HepG2 (cell line): ENCODE measurements around the gene SMPX. TPM values are rescaled to one million over a fixed set of nuclear protein-coding genes. Genes with fewer than 3 reads are reported as not detected.

Experiments
- ATAC-seq: fragments of 200-7000 bp; cut with Tn5 transposase; 3 replicates; pipeline ENCODE4 v1.9.1; 2020; ENCODE audit warnings: mild to moderate bottlenecking, moderate library complexity
- BruUV-seq: library from RNA; stranded (reverse); fragments of 400-500 nt; replicated peaks from 2 replicates; lab custom pipeline; 2021; lab: Mats Ljungman, UMichigan
- CTCF ChIA-PET: fragments of 300-600 bp; formaldehyde crosslinking; extraction: SDS; loops from one replicate; lab custom pipeline; 2021; ENCODE audit warnings: low total read pairs, inconsistent platforms, low intra/inter-chr PET ratio; lab: Yijun Ruan, JAX
- POLR2A ChIA-PET: fragments of 350-600 bp; sonication (Branson Sonifier 250); formaldehyde crosslinking; loops from one replicate; lab custom pipeline; 2020; ENCODE audit warnings: antibody characterized with exemption, inconsistent platforms; lab: Yijun Ruan, JAX
- DNase-seq: peaks from one replicate; pipeline ENCODE4 v3.0.0-alpha.2; 2015; ENCODE audit warnings: low spot score
- FAIRE-seq: peaks from 3 replicates; lab custom pipeline; 2011; peaks lifted over from hg19 to GRCh38; lab: Jason Lieb, UNC
- H2AFZ ChIP-seq: one replicate; pipeline ENCODE4 v1.6.1; 2011; ENCODE audit warnings: low read length, inconsistent platforms
- H3K27ac ChIP-seq: fragments of 300-600 bp; 3 replicates; pipeline ENCODE4 v1.8.0; 2011; ENCODE audit warnings: mixed run types, mild to moderate bottlenecking, mixed read lengths, low read length, inconsistent platforms; ENCODE audit not compliant: insufficient read depth; ENCODE audit errors: extremely low read length
- H3K27me3 ChIP-seq, 2 experiments: fragments of 200-600 bp in 1 of 2; 2 replicates in 1 of 2; 3 replicates in 1 of 2; pipeline versions ENCODE4 v1.6.0 to v1.8.0; 2011; ENCODE audit warnings: low read length in 2 of 2, mild to moderate bottlenecking in 2 of 2, moderate library complexity in 2 of 2, inconsistent platforms in 1 of 2; ENCODE audit not compliant: insufficient read depth in 2 of 2, control insufficient read depth in 1 of 2
- H3K36me3 ChIP-seq, 2 experiments: fragments of 200-600 bp in 1 of 2; replicated peaks in 1 of 2; 2 replicates in 1 of 2; 3 replicates in 1 of 2; pipeline versions ENCODE4 v1.5.1 to v1.8.0; 2011; ENCODE audit warnings: low read length in 2 of 2, inconsistent platforms in 1 of 2; ENCODE audit not compliant: insufficient read depth in 2 of 2, control insufficient read depth in 1 of 2
- H3K4me1 ChIP-seq: 2 replicates; pipeline ENCODE4 v1.5.1; 2012; ENCODE audit warnings: low read length, inconsistent platforms; ENCODE audit not compliant: insufficient read depth
- H3K4me2 ChIP-seq: 2 replicates; pipeline ENCODE4 v1.6.0; 2011; ENCODE audit warnings: low read depth, low read length, inconsistent platforms
- H3K4me3 ChIP-seq, 3 experiments: fragments of 200-600 bp in 1 of 3; sonication (generic), shearing (Covaris generic) in 1 of 3; replicated peaks in 1 of 3; 2 replicates each; pipeline ENCODE4 v1.5.1; 2011 to 2016; ENCODE audit warnings: low read length in 3 of 3, inconsistent platforms in 2 of 3, low read depth in 2 of 3, mild to moderate bottlenecking in 2 of 3, control low read depth in 1 of 3, mixed read lengths in 1 of 3; ENCODE audit not compliant: insufficient read depth in 1 of 3
- H3K79me2 ChIP-seq: one replicate; pipeline ENCODE4 v1.6.1; 2011; ENCODE audit warnings: low read length, inconsistent platforms; ENCODE audit not compliant: insufficient read depth
- H3K9ac ChIP-seq: 2 replicates; pipeline ENCODE4 v1.6.0; 2011; ENCODE audit warnings: mild to moderate bottlenecking, low read depth, low read length, inconsistent platforms; ENCODE audit not compliant: insufficient read depth
- H3K9me3 ChIP-seq: 2 replicates; pipeline ENCODE4 v1.5.1; 2012; ENCODE audit warnings: mild to moderate bottlenecking, low read length
- H4K20me1 ChIP-seq: 2 replicates; pipeline ENCODE4 v1.6.0; 2011; ENCODE audit warnings: inconsistent platforms, mild to moderate bottlenecking, low read length, moderate library complexity; ENCODE audit not compliant: insufficient read depth
- DPF2 ChIP-seq: sonication (generic); formaldehyde crosslinking; IDR thresholded peaks from 2 replicates; pipeline ENCODE4 v1.4.0; 2020; ENCODE audit warnings: mild to moderate bottlenecking, low read depth, missing genetic modification reagents, borderline replicate concordance
- GLMP ChIP-seq: sonication (generic); formaldehyde crosslinking; IDR thresholded peaks from 2 replicates; pipeline ENCODE4 v1.9.0; 2021; ENCODE audit warnings: missing genetic modification reagents, mild to moderate bottlenecking, borderline replicate concordance
- MIER2 ChIP-seq: IDR thresholded peaks from 2 replicates; pipeline ENCODE4 v1.6.1; 2016; ENCODE audit warnings: missing biosample characterization, missing genetic modification reagents
- MIXL1 ChIP-seq: IDR thresholded peaks from 2 replicates; pipeline ENCODE4 v1.6.1; 2016
- MTA1 ChIP-seq: sonication (generic); formaldehyde crosslinking; IDR thresholded peaks from 2 replicates; pipeline ENCODE4 v1.4.0; 2020; ENCODE audit warnings: missing genetic modification reagents, mild to moderate bottlenecking, borderline replicate concordance
- PRDM4 ChIP-seq: sonication (generic); formaldehyde crosslinking; IDR thresholded peaks from 2 replicates; pipeline ENCODE4 v1.9.0; 2021; ENCODE audit warnings: missing genetic modification reagents, borderline replicate concordance
- SATB2 ChIP-seq: sonication (generic); formaldehyde crosslinking; IDR thresholded peaks from 2 replicates; pipeline ENCODE4 v1.5.0; 2020; ENCODE audit warnings: missing genetic modification reagents
- SIX4 ChIP-seq: sonication (generic); formaldehyde crosslinking; IDR thresholded peaks from 2 replicates; pipeline ENCODE4 v1.4.0; 2020; ENCODE audit warnings: missing genetic modification reagents
- SP140L ChIP-seq: sonication (generic); formaldehyde crosslinking; IDR thresholded peaks from 2 replicates; pipeline ENCODE4 v1.4.0; 2020; ENCODE audit warnings: missing genetic modification reagents, borderline replicate concordance
- SUZ12 ChIP-seq: fragments of 150-350 bp; IDR thresholded peaks from 2 replicates; pipeline ENCODE4 v1.6.1; 2014; ENCODE audit warnings: low read depth, low read length
- ZBTB10 ChIP-seq: sonication (generic); formaldehyde crosslinking; IDR thresholded peaks from 2 replicates; pipeline ENCODE4 v1.4.0; 2020; ENCODE audit warnings: missing genetic modification reagents, borderline replicate concordance
- ZFX ChIP-seq: sonication (generic); formaldehyde crosslinking; IDR thresholded peaks from 2 replicates; pipeline ENCODE4 v1.4.0; 2020; ENCODE audit warnings: mild to moderate bottlenecking, low read depth, missing genetic modification reagents, moderate library complexity
- ZNF335 ChIP-seq: sonication (generic); formaldehyde crosslinking; IDR thresholded peaks from 2 replicates; pipeline ENCODE4 v1.4.0; 2020; ENCODE audit warnings: missing genetic modification reagents
- ZNF784 ChIP-seq: sonication (generic); formaldehyde crosslinking; IDR thresholded peaks from 2 replicates; pipeline ENCODE4 v1.5.1; 2020; ENCODE audit warnings: missing genetic modification reagents, mild to moderate bottlenecking, borderline replicate concordance
- ZNF788 ChIP-seq: sonication (generic); formaldehyde crosslinking; IDR thresholded peaks from 2 replicates; pipeline ENCODE4 v1.5.0; 2020; ENCODE audit warnings: mild to moderate bottlenecking, missing genetic modification reagents, borderline replicate concordance
- ZNF850 ChIP-seq: sonication (generic); formaldehyde crosslinking; conservative IDR thresholded peaks from 2 replicates; pipeline ENCODE4 v1.9.0; 2021; ENCODE audit warnings: mild to moderate bottlenecking, missing genetic modification reagents
- ZNF891 ChIP-seq: sonication (generic); formaldehyde crosslinking; IDR thresholded peaks from 2 replicates; pipeline ENCODE4 v1.5.0; 2020; ENCODE audit warnings: mild to moderate bottlenecking, missing genetic modification reagents
- WGBS: methylation state at CpG from one replicate; pipeline ENCODE4 v1.1.6; 2017; ENCODE audit warnings: low lambda C conversion rate; 5-methylcytosine and 5-hydroxymethylcytosine counted together
- in situ Hi-C: cut with HindIII; loops from 2 replicates; pipeline ENCODE4 v1.10.0; 2017; ENCODE audit warnings: low pct_unique_long_range_greater_than_20kb; ENCODE audit not compliant: extremely low pct_ligation_motif_present
- intact Hi-C: fragments of 100-400 bp; cut with micrococcal nuclease; formaldehyde crosslinking; loops from one replicate; pipeline ENCODE4 v1.10.0; 2022; ENCODE audit not compliant: unreplicated experiment
- polyA plus RNA-seq, 8 experiments: library from polyadenylated mRNA; depleted of rRNA in 3 of 8; stranded (reverse) in 7 of 8; unstranded in 1 of 8; fragments of >200 nt; fragmentation: Illumina TruSeq in 4 of 8; extraction: Trizol in 4 of 8; gene quantifications; 2 replicates each; pipeline versions ENCODE4 v1.2.1 to v1.2.3, GENCODE V29; 2011 to 2016; ENCODE audit warnings: low read depth in 4 of 8, missing spikeins in 1 of 8, mixed read lengths in 1 of 8; ENCODE audit not compliant: insufficient read depth in 1 of 8
- total RNA-seq, 5 experiments: library from RNA; depleted of rRNA; stranded (reverse); fragments of >200 nt; fragmentation: Illumina TruSeq; extraction: Trizol; gene quantifications; 2 replicates each; pipeline ENCODE4 v1.2.3, GENCODE V29; 2016; ENCODE audit warnings: low read depth in 1 of 5

The SMPX gene
- total and polyA plus RNA-seq, 2 of the 13 experiments (the other 11 are each of a cell fraction or from before 2014, with no cell fraction given): 0.95 to 1.8 TPM

GRCh38 chrX:21660156-21660555 lies 97.8 kb downstream of the SMPX start (continued):
- TF ChIP-seq GLMP (CRISPR knock-in tag): no peak
- no peak for TF ChIP-seq SIX4
- no peak for TF ChIP-seq SATB2 (CRISPR knock-in tag)
- no peak for TF ChIP-seq ZNF335
- no peak for TF ChIP-seq ZNF891
- TF ChIP-seq MTA1 (CRISPR knock-in tag): no peak
- no peak for TF ChIP-seq ZNF850
- no peak for TF ChIP-seq SP140L (CRISPR knock-in tag)
- TF ChIP-seq ZNF788 (CRISPR knock-in tag): no peak

GRCh38 chrX:21659320-21659719 lies 98.6 kb downstream of the SMPX start:
- Histone ChIP-seq H3K36me3 (no peaks in the 10 kb centered on the region), H3K27me3 (no peaks in the 10 kb centered on the region; a peak in 1 of 5 replicates), H3K9ac (no peak overlapping the region), H3K79me2 (no peaks in the 10 kb centered on the region), H3K9me3 (no peaks in the 10 kb centered on the region), H3K27ac (no peak overlapping the region), H3K4me2 (no peak overlapping the region), H2AFZ (no peak overlapping the region), H3K4me1 (no peaks in the 10 kb centered on the region), H3K4me3 (no peak overlapping the region), H4K20me1 (no peaks in the 10 kb centered on the region)
- TF ChIP-seq PRDM4 (CRISPR knock-in tag) (no peak), SUZ12 (no peak), DPF2 (no peak), ZBTB10 (CRISPR knock-in tag) (no peak), MIER2 (CRISPR knock-in tag) (no peak), ZNF784 (CRISPR knock-in tag) (no peak), MIXL1 (CRISPR knock-in tag) (no peak), ZFX (no peak)
- ChIA-PET CTCF (no interaction called here), POLR2A (no interaction called here)
- no peak for ATAC-seq
- FAIRE-seq: no peak
- WGBS: 23% methylated on average over 3 of the region's 3 CpGs
- in situ Hi-C loops (no loop called here), intact Hi-C loops (no loop called here)
- no TSS peak for BruUV-seq
- no peak for DNase-seq
